GM19193 (cell line): Measurements from ENCODE around the gene ZNF362.
A peak's percentile ranks its signal among the peaks of the same experiment; 100 is the strongest.

Experiments used
- POLR2A ChIP-seq: IDR thresholded peaks from 4 replicates; pipeline ENCODE4 v1.6.1; 2011; ENCODE audit not compliant: insufficient read depth, insufficient read length; ENCODE audit errors: extremely low read depth

Gene ZNF362

GRCh38 chr1:33348194-33348593 lies 91.9 kb downstream of the ZNF362 start:
- no peak for TF ChIP-seq POLR2A

DNA sequence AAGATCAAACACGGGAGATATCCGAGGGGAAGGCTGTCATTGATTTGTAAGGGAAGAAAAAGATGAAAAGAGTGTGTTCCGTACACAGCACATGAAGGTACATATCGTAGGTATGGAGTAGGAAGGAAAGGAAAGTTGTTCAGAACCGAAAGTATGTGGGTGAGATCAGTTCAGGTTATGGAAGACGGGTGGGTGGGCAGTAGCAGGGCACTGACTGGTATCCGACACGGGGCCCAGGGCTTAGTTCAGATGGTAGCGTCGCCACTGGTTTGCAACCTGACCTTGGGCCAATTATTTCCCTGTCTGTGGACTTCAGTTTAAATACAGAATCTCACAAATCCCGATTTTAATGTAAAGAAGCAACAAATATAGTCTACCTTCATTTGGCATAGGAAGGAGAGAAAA lies 92.4 kb downstream of the ZNF362 start:
- no peak for TF ChIP-seq POLR2A

GRCh38 chr1:33349081-33349759 lies 92.9 kb downstream of the ZNF362 start:
- TF ChIP-seq POLR2A, result no peak

DNA sequence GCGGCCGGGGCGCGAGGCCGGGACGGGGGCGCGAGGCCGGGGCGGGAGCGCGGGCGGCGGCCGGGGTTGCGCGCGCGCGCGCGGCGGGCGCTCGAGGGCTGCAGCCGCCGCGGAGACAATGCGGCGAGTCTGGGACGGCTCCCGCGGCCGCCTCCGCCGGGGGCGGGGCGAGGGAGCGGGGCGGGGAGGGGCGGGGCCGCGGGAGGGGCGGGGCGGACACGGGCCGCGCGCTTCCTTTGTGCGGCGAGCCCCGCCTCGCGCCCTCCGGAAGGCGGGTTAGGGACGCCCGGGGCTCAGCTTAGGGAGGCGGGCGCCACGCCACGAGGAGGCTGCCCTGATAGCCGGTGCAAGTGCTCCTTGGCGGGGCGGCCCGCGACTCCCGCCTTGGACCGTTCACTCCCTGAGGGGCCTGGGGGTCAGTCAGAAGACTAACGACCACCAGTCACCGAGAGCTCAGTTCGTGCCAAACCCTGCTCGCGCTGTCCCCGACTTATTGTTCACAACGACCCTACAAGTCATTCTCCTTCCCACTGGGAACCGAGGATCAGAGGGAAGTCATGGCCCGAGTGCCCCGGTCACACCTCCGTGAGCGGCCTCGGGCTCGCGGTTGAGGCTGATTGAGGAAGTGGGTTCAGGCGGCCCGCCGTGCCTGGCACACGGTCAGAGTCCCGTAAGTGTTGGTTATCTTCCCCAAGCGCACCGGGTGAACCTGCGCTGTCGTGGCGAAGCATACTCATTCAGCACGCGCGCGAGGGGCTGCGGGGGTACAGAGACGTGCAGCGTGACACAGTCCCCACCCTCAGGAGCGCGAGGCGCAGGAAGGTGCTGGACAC lies 93.7 kb downstream of the ZNF362 start:
- peak; percentile 80 for TF ChIP-seq POLR2A
